ENCODE results near the gene RPS8. TPM values are rescaled to one million over a fixed set of nuclear protein-coding genes. Genes with fewer than 3 reads are reported as not detected.

Gene RPS8
- total RNA-seq, 4 donors from 2014 or later, result 505 to 1,630 (median 1,282) TPM

- Histone ChIP-seq H3K36me3 (peaks cover 0 to 20% (median 4%) of the 10 kb centered on the region in 4 donors), H3K4me1 (peaks cover 9 to 29% (median 21%) of the 10 kb centered on the region in 4 donors), H3K4me3 (peak overlapping the region; percentile 72 to 81 (median 78)), H3K27me3 (no peaks in the 10 kb centered on the region), H3K27ac (peak overlapping the region; percentile 92 to 97 (median 95)), H3K9me3 (no peaks in the 10 kb centered on the region)
- intact Hi-C loops (cut with DNase I; ENCODE audit: low total_unique reads), result loop anchor here (5.0 kb wide), 1 partner anchor 526 kb away; no protein-coding TSS in a partner anchor
- in situ Hi-C loops (cut with MboI; ENCODE audit: low pct_ligation_motif_present in 1 of 4, low pct_unique_long_range_greater_than_20kb in 1 of 4, low sequenced_read_pairs in 3 of 4), result loop anchor here in 2 of 4 donors (25.0 kb wide), 2 partner anchors 236 to 536 kb away; partner anchors contain the start of genes HECTD3 (in 1 of the 2) and UROD (in 1 of the 2)
- no peak for TF ChIP-seq POLR2A (IDR thresholded peaks at IDR 0.05)
- TF ChIP-seq EP300 (IDR thresholded peaks at IDR 0.05; ENCODE audit: low read depth), result no peak
- no peak for TF ChIP-seq POLR2AphosphoS5 (IDR thresholded peaks at IDR 0.05)
- no peak for TF ChIP-seq CTCF (IDR thresholded peaks at IDR 0.05)
- WGBS, 2 donors (ENCODE audit: low coverage in 1 of 2), result 19 to 25% methylated on average over 4 to 12 of the region's 12 CpGs
- no peak for DNase-seq
Measured at GRCh38 chr1:44776730-44777068, 1.4 kb downstream of the RPS8 start.

GRCh38 chr1:44777547-44777946 lies 2.2 kb downstream of the RPS8 start:
- in situ Hi-C loops (cut with MboI; ENCODE audit: low pct_ligation_motif_present in 1 of 4, low pct_unique_long_range_greater_than_20kb in 1 of 4, low sequenced_read_pairs in 3 of 4), result loop anchor here in 2 of 4 donors (25.0 kb wide), 2 partner anchors 235 to 535 kb away; partner anchors contain the start of genes HECTD3 (in 1 of the 2) and UROD (in 1 of the 2)
- intact Hi-C loops (cut with DNase I; ENCODE audit: low total_unique reads), result loop anchor here (5.0 kb wide), 1 partner anchor 525 kb away; no protein-coding TSS in a partner anchor
- TF ChIP-seq POLR2AphosphoS5 (IDR thresholded peaks at IDR 0.05) (no peak), POLR2A (IDR thresholded peaks at IDR 0.05) (no peak), EP300 (IDR thresholded peaks at IDR 0.05; ENCODE audit: low read depth) (no peak), CTCF (IDR thresholded peaks at IDR 0.05) (no peak)
- Histone ChIP-seq H3K27ac (peak overlapping the region in 2 of 4 donors; percentile 92 to 94), H3K36me3 (peaks cover 0 to 20% (median 4%) of the 10 kb centered on the region in 4 donors), H3K4me3 (no peak overlapping the region), H3K4me1 (peaks cover 9 to 29% (median 21%) of the 10 kb centered on the region in 4 donors), H3K27me3 (no peaks in the 10 kb centered on the region), H3K9me3 (no peaks in the 10 kb centered on the region)
- no peak for DNase-seq
- 60 to 66% methylated on average over 1 to 14 of the region's 14 CpGs for WGBS, 2 donors (ENCODE audit: low coverage in 1 of 2)

- Histone ChIP-seq H3K4me1 (peaks cover 9 to 29% (median 21%) of the 10 kb centered on the region in 4 donors), H3K9me3 (no peaks in the 10 kb centered on the region), H3K27me3 (no peaks in the 10 kb centered on the region), H3K27ac (no peak overlapping the region), H3K36me3 (peaks cover 0 to 20% (median 4%) of the 10 kb centered on the region in 4 donors), H3K4me3 (no peak overlapping the region)
- TF ChIP-seq CTCF (IDR thresholded peaks at IDR 0.05), result no peak
- no peak for TF ChIP-seq POLR2AphosphoS5 (IDR thresholded peaks at IDR 0.05)
- no peak for TF ChIP-seq EP300 (IDR thresholded peaks at IDR 0.05; ENCODE audit: low read depth)
- TF ChIP-seq POLR2A (IDR thresholded peaks at IDR 0.05), result no peak
- WGBS, 2 donors (ENCODE audit: low coverage in 1 of 2), result 72 to 87% methylated on average over 4 to 13 of the region's 13 CpGs
- intact Hi-C loops (cut with DNase I; ENCODE audit: low total_unique reads), result loop anchor here (5.0 kb wide), 1 partner anchor 524 kb away; no protein-coding TSS in a partner anchor
- in situ Hi-C loops (cut with MboI; ENCODE audit: low pct_ligation_motif_present in 1 of 4, low pct_unique_long_range_greater_than_20kb in 1 of 4, low sequenced_read_pairs in 3 of 4), result loop anchor here in 2 of 4 donors (25.0 kb wide), 2 partner anchors 234 to 534 kb away; partner anchors contain the start of genes HECTD3 (in 1 of the 2) and UROD (in 1 of the 2)
- no peak for DNase-seq
Measured at GRCh38 chr1:44777969-44778635, 2.8 kb downstream of the RPS8 start.
